ENCODE results near the gene LANCL2.

GRCh38 chr7:55441774-55442522, 76.8 kb downstream of the LANCL2 start:
- TF ChIP-seq EZH2 (IDR thresholded peaks at IDR 0.05; ENCODE audit: insufficient read depth, poor library complexity, severe bottlenecking) = no peak
- no peak for TF ChIP-seq EZH2phosphoT487 (IDR thresholded peaks at IDR 0.05; ENCODE audit: insufficient read depth, low read depth)

All from GM23248 (cell line).